NCI-H226 (cell line): Measurements from ENCODE around the gene ESYT1.
A peak's percentile ranks its signal among the peaks of the same experiment; 100 is the strongest.
"Not testable (repeated sequence)": the region's sequence is repeated elsewhere in the genome, so short reads cannot be mapped to it uniquely, and the experiment has no call there.

ENCODE experiments used
- DNase-seq: peaks from one replicate; pipeline ENCODE4 v3.0.0-alpha.2; 2015

The ESYT1 gene

DNA sequence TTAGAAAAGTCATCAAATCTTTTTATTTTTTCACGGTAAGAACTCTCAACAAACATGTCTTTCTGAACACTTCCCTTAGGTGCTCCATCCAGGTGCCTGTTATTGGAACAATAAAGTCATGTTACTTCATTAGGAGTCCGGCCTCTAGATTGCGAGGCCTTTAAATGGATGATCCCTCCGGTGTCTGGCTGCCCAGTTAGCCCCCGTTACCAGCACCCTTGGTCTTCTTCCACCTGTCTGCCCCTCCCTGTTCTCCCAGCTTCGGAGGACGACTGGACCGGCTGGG lies 24.3 kb upstream of the ESYT1 start:
- DNase-seq, result no peak

DNA sequence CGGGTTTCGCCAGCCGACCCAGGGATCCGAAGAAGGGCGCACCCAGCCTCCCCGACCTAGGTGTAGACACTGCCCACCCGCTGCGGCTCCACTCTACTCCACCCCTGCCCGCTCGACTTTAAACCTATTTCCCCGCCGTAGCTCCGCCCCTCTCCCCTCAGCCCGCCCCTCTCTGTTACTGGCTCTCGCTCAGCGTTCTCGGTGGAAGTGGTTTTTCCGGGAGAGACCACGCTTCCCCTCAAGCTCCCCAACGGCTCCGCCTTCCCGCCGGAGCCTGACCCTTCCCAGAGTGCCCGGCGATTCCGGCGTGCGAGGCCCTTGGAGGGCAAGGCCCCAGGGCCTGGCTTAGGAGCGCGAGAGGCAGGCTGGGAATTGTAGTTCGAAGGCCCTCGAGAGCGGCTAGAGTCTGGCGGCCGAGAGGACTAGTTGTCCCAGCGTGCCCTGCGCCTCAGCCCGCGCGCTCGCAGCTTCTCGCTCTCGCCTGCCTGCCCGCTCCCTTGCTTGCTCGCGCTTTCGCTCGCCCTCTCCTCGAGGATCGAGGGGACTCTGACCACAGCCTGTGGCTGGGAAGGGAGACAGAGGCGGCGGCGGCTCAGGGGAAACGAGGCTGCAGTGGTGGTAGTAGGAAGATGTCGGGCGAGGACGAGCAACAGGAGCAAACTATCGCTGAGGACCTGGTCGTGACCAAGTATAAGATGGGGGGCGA lies 23.8 kb upstream of the ESYT1 start, which contains the start of gene PA2G4:
PA2G4 (plus strand) TSS at position 451 of the 706 bp plus-strand sequence; CDS start at position 630, 179 bp downstream.
- peak; percentile 100 for DNase-seq

DNA sequence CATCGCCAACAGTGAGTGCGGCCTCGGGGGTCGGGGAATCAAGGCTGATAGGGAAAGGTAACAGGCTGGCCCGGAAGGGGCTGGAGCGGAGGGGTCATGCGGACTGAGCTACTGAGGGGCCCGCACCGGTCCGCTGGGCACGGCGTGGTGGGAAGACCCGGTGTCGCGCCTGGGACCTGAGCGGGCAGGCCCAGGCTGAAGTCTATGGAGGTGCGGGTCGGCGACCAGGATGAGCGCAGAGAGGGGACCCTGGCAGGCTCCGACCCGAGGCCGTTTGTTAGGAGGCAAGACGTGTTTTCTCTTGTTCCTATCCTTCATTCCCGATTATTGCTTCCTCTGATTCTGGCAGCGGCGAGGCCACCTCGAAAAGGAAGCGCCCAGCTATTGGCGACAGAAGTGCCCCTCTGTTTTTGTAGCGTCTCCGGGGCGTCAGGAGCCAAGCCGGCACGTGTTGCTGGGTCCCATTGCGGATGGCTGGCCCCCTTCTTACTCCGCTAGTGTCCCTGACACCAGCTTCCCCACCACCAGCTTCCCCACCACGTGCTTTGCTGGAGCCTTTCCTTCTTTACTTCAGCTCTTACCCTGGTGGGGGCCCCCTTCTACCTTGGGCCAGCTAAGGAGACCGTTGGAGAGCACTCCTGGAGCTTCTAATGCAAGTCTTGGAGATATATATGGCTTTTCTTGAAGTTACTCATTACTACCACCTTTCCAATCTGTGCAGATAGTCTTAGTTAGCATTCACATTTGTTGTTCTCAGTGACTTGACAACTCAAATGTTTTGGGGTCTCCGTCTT lies 23.1 kb upstream of the ESYT1 start:
- no peak for DNase-seq

DNA sequence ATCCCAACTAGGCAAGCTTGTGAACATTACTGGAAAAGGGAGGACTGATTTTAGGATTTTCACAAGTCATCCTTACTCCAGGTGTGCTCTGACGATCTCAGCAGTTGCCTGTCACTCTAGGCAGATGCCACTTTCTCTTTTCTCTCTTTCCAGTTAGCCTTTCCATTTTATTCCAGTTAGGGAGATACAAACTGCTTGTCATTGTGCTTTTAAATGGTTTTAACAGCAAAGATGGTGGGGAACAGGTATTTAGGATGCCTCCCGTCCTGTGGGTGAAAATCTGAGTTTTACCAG lies 22.5 kb upstream of the ESYT1 start:
- no peak for DNase-seq

DNA sequence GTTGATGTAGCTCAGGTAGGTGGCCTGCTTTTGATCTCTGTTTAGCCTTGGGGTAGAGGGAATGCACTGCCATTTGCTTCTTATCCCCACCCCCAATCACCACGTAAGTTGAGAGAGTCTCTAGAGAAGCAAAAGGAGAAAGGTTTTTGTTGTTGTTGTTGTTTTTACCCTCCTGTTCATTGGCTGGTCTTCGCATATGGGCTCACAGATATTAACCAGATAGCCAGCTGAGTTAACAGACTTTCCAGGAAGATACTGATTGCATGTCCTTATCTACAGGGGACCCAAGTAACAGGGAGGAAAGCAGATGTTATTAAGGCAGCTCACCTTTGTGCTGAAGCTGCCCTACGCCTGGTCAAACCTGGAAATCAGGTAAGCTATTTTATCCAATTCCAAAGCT lies 20.8 kb upstream of the ESYT1 start:
- no peak for DNase-seq

DNA sequence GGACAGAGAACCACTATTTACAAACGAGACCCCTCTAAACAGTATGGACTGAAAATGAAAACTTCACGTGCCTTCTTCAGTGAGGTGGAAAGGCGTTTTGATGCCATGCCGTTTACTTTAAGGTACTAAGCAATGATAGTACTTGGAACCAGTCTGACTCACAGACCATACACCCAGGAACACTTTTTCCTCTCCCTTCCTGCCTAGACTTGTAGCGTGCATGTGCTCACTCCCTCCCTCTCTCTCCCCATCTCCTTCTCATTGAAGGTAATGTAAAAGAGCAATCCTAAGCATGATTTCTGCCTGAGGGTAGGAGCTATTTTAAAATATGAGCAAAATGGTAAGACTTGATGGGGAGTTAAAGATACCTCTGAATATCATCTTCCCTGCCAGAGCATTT lies 17.5 kb upstream of the ESYT1 start:
- DNase-seq, result no peak

DNA sequence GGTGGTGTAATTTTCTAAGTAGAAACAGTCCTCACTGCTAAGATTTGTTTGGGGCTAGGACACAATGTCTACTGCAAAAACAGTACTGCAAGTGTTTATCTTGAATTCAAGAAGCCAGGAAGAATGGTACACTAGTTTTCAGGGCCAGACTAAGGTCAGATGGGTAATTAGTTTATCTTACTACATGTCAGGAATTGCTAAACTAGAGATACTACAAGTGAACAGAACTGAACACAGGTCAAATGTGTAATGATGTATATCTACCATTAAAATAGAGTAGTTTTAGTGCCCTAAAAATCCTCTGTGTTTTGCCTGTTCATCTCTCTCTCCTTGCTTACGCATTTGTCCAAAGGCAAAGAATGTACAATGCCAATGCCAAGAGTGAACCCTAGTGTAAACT lies 14.0 kb upstream of the ESYT1 start:
- no peak for DNase-seq

DNA sequence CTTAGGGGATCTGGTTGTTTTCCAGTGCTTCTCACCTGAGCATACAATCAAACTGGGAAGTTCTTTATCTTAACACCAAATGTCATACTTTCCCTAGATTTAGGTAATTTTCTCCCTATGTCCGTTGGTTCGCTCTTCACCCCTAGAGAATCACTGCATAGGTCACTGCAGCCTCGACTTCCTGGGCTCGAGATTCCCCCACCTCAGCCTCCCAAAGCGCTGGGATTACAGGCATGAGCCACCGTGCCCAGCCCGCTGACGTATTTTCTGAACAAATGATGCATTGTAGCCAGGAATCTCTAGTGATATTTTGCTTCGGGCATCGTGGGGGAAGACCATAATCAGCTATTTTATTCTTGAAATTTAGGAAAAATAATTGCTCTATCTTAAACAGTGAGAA lies 12.7 kb upstream of the ESYT1 start:
- peak; percentile 39 for DNase-seq

DNA sequence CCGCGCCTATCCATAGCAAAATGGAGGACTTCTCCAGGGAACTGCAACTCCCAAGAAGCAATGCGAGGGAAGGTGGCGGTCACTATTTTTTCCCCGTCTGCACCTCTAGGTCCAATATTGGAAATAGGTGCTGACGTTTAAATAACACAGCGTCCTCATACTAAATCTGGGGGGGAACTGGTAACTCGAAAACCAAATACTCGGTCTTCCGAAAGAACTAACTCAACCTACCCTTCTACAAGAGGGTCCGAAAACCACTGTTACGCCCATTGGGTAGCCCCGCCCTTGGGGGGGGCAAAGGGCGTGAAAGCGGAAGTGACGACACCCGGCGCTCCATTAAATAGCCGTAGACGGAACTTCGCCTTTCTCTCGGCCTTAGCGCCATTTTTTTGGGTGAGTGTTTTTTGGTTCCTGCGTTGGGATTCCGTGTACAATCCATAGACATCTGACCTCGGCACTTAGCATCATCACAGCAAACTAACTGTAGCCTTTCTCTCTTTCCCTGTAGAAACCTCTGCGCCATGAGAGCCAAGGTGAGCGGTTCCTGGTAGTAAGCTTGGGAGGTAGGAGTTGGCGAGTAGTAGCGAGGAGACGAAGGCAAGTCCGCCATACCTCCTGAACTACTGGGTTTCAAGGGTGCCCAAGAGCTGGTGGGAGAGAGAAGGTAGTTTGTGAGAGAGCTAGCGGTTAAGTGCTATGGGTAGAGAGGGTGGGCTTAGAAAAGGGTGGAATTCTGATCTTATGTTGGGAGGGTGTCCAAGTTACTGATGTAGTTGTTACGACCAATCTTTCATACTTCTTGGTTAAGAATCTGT lies 11.6 kb upstream of the ESYT1 start, which contains the start of gene RPL41:
RPL41 (plus strand) TSS at position 367 of the 815 bp plus-strand sequence.
- DNase-seq, result peak; percentile 89

DNA sequence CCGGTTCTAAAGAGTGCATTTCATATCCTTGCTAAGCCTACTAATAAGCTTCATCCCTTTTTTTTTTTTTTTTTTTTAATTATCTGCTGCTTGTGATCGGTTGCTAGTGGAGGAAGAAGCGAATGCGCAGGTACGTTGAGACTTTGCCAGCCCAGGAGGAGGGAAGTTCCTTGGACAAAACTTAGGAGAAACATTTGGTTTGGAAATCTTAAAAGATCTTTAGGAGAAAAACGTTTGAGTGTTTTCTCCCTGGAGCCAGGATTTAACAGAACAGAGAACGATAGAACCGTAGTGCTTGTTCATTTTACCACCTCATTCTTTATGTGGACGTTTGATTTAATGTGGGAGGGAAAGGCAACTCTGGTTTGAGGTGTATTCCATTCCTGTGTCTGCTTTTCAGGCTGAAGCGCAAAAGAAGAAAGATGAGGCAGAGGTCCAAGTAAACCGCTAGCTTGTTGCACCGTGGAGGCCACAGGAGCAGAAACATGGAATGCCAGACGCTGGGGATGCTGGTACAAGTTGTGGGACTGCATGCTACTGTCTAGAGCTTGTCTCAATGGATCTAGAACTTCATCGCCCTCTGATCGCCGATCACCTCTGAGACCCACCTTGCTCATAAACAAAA lies 10.9 kb upstream of the ESYT1 start:
- not testable (repeated sequence) for DNase-seq

DNA sequence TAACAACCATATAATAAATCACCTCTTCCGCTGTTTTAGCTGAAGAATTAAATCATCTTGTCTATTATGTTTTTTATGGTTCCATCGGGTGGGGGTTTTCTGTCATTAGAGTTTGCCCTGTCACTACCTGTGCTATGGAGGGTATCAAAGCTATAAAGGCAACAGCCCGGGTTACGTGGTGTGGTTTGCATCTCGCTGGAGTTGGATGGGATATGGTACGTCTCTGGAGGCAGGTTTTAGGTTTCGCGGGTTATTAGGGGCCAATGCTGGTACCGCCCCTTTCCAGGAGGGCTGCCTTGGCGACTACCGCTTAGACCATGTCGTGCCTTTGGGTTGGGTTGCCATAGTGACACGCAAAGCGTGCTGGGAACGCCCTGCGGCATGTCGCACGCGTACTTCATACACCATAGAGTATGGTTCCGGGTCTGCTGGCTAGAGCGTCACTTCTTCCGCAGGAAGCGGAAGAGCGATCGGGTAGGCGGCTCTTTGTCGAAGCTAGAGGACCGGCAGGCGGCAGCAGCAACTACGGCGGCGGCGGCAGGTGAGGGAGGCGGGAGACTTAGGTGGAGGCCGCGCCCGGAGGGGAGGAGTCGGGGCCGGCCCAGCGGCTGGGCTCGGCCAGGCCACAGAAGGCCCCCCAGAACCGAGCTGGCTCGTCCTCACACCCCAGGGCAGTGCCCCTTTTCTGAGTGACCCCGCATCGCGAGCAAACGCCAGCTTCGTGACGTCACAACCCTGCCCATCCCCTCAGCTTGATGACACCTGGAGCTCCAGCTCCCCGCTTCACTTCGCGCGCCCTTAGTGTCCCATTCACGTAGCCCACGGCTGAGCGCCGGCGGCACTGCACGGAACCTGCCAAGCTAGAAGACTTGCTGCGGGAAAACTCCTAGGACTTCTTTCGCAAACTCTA lies 10.0 kb upstream of the ESYT1 start, which contains the start of gene ZC3H10:
ZC3H10 (plus strand) TSS at position 489 of the 910 bp plus-strand sequence. CDS start 2,297 bp downstream, outside the sequence.
- DNase-seq, result peak; percentile 100

DNA sequence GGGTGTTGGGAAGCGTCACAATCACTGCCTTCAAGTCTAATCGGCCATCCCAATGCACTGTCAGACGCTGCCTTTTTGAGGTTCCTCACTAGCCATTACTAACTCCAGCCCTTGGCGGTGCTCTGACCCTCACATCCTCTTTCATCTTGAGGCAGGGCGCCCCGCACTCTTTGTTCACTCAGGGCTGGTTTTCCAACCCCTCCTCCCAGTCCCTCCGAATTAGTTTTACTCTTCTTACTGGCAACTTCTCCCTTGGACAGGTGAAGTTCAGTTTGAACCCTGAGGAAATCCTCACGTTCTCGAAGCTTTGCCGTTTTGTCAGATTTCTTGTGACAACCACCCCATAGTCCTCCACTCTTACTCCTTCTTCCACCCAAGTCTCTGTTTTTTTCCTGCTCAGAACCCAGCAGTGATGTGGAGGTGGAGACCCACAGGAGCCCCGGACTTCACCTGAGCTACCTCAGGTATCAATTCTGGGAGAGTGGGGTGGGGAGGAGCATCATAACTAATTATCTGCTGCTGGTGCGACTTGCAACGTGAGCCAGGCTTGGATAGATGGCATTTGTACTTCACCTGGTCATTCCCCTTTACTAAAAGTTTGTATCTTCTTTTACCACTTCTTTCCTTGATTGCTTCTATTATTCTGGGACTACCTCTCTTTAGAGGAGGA lies 9.2 kb upstream of the ESYT1 start:
- no peak for DNase-seq

DNA sequence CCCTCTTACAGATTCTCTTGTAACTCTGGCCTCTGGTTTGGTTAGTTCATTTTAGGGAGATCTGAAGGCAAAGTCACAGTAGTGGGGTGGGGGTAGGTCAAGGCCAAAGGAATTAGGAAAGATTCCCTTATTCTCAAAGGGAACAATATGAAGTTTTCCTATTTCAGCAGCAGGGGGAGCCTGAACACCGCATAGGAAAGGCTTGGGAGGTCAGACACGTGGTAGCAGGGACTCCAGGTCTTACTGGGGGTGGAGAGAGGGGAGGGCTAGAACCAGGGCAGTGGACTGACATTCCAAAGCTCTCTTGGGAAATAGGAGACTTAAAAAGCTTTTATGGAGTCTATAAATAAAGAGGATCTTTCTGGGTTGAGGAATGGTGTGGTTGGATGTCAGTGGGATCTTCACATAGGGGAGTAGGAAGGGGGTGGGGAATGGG lies 8.7 kb upstream of the ESYT1 start:
- peak; percentile 89 for DNase-seq

DNA sequence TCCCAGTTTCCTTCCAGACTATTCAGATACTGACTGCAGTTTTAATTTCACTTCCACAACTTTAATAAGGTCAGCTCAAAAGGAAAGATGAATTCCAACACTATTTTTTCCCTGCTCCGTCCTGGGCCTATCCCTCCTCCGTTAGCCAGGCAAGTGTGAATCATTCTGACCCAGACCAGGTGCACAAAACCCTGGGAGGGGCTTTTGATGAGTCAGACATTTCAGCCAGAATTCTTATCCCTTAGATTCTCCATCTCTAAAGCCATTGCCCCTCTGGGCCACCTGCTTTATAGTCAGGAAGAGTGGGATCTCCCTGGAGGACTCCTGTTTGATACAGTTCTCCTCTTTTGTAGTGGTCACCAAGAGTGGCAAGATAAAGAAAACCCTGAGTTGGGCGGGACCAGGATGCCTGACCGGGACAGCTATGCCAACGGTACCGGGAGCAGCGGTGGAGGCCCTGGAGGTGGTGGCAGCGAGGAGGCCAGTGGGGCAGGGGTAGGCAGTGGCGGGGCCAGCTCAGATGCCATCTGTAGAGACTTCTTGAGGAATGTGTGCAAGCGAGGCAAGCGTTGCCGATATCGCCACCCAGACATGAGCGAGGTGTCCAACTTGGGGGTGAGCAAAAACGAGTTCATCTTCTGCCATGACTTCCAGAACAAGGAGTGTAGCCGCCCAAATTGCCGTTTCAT lies 7.8 kb upstream of the ESYT1 start:
- peak; percentile 50 for DNase-seq

DNA sequence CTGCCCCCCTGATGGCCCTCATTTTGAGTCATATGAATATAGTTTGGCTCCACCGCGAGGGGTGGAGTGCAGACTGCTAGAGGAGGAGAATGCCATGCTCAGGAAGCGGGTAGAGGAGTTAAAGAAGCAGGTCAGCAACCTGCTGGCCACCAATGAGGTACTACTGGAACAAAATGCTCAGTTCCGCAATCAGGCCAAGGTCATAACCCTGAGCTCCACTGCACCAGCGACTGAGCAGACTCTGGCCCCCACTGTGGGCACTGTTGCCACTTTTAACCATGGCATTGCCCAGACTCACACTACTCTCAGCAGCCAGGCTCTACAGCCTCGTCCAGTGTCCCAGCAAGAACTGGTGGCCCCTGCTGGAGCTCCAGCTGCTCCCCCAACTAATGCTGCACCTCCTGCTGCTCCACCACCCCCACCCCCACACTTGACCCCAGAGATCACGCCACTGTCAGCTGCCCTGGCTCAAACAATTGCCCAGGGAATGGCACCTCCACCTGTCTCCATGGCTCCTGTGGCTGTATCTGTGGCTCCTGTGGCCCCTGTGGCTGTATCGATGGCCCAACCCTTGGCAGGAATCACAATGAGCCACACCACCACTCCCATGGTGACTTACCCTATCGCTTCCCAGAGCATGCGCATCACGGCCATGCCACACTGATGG lies 6.7 kb upstream of the ESYT1 start:
- DNase-seq, result no peak

DNA sequence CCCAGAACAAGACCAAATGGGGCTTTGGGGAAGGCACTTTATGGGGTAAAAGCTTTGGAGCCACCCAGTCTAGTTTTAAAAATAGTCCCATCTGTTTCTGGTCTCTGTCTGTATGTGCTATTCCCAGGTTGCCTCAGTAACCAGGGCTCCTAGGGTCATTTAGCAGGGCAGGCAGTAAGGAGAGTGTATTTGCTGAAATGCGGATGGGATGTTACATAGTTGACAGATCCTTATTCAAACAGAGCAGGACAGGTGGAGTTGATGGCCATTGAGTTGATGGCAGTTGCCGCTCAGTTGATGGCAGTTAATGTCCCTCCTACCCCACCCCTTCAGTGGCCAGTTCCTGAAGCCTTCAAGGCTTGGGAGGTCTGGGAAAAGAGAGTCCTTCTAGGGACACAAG lies 5.4 kb upstream of the ESYT1 start:
- DNase-seq, result no peak

DNA sequence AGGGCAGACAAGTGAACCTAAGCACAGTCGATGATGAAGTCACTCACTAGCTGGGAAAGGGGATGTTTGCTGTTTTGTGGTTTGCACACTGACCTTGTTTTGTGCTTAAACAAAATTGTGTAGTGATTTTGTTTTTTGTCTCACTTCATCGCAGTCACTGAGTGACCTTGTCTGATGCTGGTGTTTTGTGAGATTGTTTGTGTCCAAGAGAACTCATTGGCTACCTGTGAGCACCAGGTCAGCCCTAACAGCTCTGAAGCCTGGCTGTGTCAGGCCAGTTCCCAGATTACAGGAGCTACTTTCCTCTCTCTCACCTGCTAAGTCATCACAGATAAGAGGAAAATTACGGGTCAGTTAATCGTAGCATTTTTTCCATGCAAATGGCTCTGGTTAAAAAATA lies 3.9 kb upstream of the ESYT1 start:
- no peak for DNase-seq

DNA sequence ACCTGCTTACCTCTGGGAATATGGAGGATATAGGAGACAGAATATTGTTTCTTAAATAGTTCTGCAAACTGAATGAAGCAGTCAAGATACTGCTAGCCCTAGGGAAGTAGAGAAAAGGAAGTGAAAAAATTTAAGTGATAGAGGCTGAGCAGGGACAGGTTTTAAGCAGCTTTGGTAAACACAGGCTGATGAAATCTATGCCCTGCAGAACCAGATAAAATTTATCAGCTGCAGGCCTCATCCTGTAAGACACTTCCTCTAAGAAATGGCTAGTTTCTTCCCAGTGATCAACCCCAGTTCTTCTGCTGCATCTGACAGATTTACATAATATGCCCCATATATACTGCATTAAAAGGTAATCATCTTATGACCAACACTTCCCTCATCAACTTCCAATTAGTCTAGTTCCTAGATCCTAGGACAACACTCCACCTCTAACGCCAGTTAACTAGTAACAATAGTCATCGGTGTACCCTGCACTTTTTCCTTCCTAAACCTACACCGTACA lies 1.3 kb upstream of the ESYT1 start:
- no peak for DNase-seq

DNA sequence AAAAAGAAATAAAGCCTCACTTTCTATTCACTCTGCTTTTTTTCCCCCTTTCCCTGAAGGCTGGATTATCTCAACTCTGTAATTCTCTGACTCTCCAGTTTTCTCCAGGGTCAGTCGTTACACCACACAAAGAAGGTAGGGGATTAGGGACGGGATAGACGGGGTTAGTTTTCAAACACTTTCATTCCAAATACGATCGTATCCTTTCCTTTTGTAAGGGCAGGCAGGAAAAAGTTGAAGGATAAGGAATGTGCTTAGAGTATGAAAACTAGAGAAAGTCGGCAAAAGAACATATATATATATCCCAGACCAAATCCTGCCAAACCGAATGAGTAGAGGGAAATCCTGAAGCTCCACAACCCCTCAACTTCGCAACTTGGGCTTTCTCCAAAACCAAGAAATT lies 581 bp upstream of the ESYT1 start:
- no peak for DNase-seq

DNA sequence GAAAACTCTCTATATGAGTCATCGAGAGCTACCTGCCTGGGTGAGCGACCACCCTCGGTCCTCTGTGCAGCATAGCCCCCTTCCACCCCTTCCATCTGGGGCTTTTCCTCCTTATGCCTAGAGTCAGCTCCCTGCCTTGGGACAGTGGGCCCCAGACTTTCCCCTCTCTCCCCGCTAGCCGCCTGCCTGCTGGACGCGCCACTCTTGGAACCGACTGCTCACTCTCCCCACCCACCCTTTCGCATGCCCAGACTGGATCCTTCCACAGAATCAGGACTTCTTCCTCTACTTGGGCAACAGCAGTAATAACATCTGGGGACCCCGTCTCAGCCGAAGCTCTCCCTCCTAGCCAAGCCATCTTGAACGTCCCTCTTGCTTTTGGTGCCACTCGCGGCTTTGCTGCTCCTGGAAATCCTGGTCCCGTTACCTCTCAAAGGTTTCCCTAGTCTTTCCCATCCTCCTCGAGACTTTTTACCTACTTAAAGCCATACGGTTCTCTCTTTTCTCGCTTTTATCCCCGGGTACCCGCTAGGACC lies 671 bp downstream of the ESYT1 start:
- no peak for DNase-seq
